ENCODE measurements around the gene HIRA. TPM values are rescaled to one million over a fixed set of nuclear protein-coding genes. Genes with fewer than 3 reads are reported as not detected.

The HIRA gene
- total and polyA plus RNA-seq, 9 of the 15 experiments (the other 6 are each of a cell fraction or from before 2014, with no cell fraction given), result 0.96 to 132 (median 58.4) TPM

DNA sequence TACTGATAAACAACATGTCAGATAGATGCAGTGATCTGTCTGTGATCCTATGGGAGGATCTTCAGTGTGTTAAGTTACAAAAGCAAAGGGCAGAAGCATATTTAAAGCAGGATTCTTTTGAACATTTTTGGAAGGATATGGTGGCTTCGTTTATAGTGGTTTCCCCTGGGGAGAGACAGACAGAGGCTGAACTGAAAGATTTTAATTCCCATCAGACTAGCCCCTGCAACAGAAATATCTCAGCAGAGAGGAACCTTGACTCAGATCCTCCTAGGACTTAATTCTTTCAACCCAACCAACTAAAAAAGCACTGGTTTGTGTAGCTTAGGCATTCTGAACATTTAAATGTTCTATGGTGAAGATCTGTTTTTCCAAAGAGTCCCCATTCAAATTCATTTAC is 145.7 kb downstream of the HIRA start:
- in situ Hi-C loops (cut with MboI) (no loop called here), intact Hi-C loops (cut with micrococcal nuclease) (no loop called here)
- TF ChIP-seq KHSRP (IDR thresholded peaks at IDR 0.05), result no peak
- TF ChIP-seq, protein P1, sequence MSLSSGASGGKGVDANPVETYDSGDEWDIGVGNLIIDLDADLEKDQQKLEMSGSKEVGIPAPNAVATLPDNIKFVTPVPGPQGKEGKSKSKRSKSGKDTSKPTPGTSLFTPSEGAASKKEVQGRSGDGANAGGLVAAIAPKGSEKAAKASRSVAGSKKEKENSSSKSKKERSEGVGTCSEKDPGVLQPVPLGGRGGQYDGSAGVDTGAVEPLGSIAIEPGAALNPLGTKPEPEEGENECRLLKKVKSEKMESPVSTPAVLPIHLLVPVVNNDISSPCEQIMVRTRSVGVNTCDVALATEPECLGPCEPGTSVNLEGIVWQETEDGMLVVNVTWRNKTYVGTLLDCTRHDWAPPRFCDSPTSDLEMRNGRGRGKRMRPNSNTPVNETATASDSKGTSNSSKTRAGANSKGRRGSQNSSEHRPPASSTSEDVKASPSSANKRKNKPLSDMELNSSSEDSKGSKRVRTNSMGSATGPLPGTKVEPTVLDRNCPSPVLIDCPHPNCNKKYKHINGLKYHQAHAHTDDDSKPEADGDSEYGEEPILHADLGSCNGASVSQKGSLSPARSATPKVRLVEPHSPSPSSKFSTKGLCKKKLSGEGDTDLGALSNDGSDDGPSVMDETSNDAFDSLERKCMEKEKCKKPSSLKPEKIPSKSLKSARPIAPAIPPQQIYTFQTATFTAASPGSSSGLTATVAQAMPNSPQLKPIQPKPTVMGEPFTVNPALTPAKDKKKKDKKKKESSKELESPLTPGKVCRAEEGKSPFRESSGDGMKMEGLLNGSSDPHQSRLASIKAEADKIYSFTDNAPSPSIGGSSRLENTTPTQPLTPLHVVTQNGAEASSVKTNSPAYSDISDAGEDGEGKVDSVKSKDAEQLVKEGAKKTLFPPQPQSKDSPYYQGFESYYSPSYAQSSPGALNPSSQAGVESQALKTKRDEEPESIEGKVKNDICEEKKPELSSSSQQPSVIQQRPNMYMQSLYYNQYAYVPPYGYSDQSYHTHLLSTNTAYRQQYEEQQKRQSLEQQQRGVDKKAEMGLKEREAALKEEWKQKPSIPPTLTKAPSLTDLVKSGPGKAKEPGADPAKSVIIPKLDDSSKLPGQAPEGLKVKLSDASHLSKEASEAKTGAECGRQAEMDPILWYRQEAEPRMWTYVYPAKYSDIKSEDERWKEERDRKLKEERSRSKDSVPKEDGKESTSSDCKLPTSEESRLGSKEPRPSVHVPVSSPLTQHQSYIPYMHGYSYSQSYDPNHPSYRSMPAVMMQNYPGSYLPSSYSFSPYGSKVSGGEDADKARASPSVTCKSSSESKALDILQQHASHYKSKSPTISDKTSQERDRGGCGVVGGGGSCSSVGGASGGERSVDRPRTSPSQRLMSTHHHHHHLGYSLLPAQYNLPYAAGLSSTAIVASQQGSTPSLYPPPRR (CRISPR knock-in tag; IDR thresholded peaks at IDR 0.05; ENCODE audit: borderline replicate concordance), result 0 out of 2 replicates have a peak, but pooled peaks have one; percentile 48
- no peak overlapping the region for H3K4me2 ChIP-seq (ENCODE audit: insufficient read depth, low read length)
- DNase-seq (ENCODE audit: extremely low read depth in 1 of 4, low spot score in 3 of 4) (no peak), FAIRE-seq (no peak), ATAC-seq (no peak)
- no peak overlapping the region for H2AFZ ChIP-seq (ENCODE audit: low read depth, low read length)
- H3K4me3 ChIP-seq, result no peak overlapping the region
- no peaks in the 10 kb centered on the region for H3K36me3 ChIP-seq (ENCODE audit: control insufficient read depth, insufficient read depth, low read length)
- H3K4me1 ChIP-seq (replicated peaks in 1 of 2; ENCODE audit: control insufficient read depth in 2 of 2, insufficient read depth in 2 of 2, low read length in 2 of 2), result peaks cover 5 to 12% of the 10 kb centered on the region in 2 experiments; a peak in 4 of 5 replicates
- ChIA-PET CTCF (ENCODE audit: low intra/inter-chr PET ratio) (no interaction called here), POLR2A (interaction anchor here (0.6 to 3.2 kb wide), 7 partner anchors 9 to 221 kb away, joined by 3 to 18 read pairs (median 6); partner anchors contain the start of gene SLC25A1)
- H3K9me3 ChIP-seq (replicated peaks; ENCODE audit: control insufficient read depth, insufficient read depth, low read depth, low read length), result no peaks in the 10 kb centered on the region
- no peak overlapping the region for H3K27ac ChIP-seq (ENCODE audit: extremely low read depth, low read depth, low read length)
- peaks cover 31 to 36% of the 10 kb centered on the region in 2 experiments; a peak in 4 of 5 replicates for H3K27me3 ChIP-seq (ENCODE audit: control insufficient read depth in 2 of 2, insufficient read depth in 2 of 2, low read length in 2 of 2)
- H3K9ac ChIP-seq (ENCODE audit: insufficient read depth in 1 of 2, low read depth in 2 of 2, low read length in 2 of 2), result no peak overlapping the region
- H4K20me1 ChIP-seq (replicated peaks; ENCODE audit: control insufficient read depth, insufficient read depth, low read length), result peaks cover 18% of the 10 kb centered on the region
- H3K79me2 ChIP-seq (ENCODE audit: control insufficient read depth, insufficient read depth, low read length), result no peaks in the 10 kb centered on the region
- peaks cover 5% of the 10 kb centered on the region for H3K9me1 ChIP-seq (ENCODE audit: control insufficient read depth, insufficient read depth, low read length)
- WGBS (ENCODE audit: insufficient coverage, low coverage, missing lambda C conversion rate), result 5% methylated on average over 1 of the region's 1 CpG
- BruUV-seq (replicated peaks), result no TSS peak

Small RNA genes within 50 kb of the gene (small RNA-seq; reads per million reads assigned to genes)
- not detected for gene RN7SL168P

Other genes starting within 250 kb of the HIRA start
- gene CLTCL1, start 140.0 kb downstream of the HIRA start, total RNA-seq (2014; rRNA removed), result 4.3 and 5.4 TPM in 2 replicates
- gene CLTCL1, start 140.0 kb downstream of the HIRA start, total RNA-seq (2014; rRNA removed; fragmentation: Illumina TruSeq; extraction: Trizol), result 4.2 and 4.6 TPM in 2 replicates
- gene CLTCL1, start 140.0 kb downstream of the HIRA start, total RNA-seq (2015; rRNA removed; fragmentation: Illumina TruSeq; extraction: Trizol), result 3.6 and 4.5 TPM in 2 replicates
- 8.5 and 8.8 TPM in 2 replicates for gene CLTCL1, start 140.0 kb downstream of the HIRA start, total RNA-seq (2021)
- 11.7 and 17.0 TPM in 2 replicates for gene CLTCL1, start 140.0 kb downstream of the HIRA start, polyA plus RNA-seq (2011; rRNA removed)
- 4.3 and 5.0 TPM in 2 replicates for gene CLTCL1, start 140.0 kb downstream of the HIRA start, polyA plus RNA-seq (2014; fragmentation: Illumina TruSeq; extraction: Trizol)
- 1 to 10 TPM; 1.1 to 2.1 TPM for gene CLTCL1, start 140.0 kb downstream of the HIRA start, polyA plus RNA-seq (2014; fragmentation: Nextera tagmentation; extraction: Ambion mirVana)
- 5.8 and 8.8 TPM in 2 replicates for gene CLTCL1, start 140.0 kb downstream of the HIRA start, polyA plus RNA-seq (2014; rRNA removed)
- gene MRPL40, start 812 bp upstream of the HIRA start, total RNA-seq (2014; rRNA removed), result 160 and 182 TPM in 2 replicates
- 208 and 209 TPM in 2 replicates for gene MRPL40, start 812 bp upstream of the HIRA start, total RNA-seq (2014; rRNA removed; fragmentation: Illumina TruSeq; extraction: Trizol)
- gene MRPL40, start 812 bp upstream of the HIRA start, total RNA-seq (2015; rRNA removed; fragmentation: Illumina TruSeq; extraction: Trizol), result 181 and 198 TPM in 2 replicates
- gene MRPL40, start 812 bp upstream of the HIRA start, total RNA-seq (2021), result 132 and 144 TPM in 2 replicates
- 175 and 219 TPM in 2 replicates for gene MRPL40, start 812 bp upstream of the HIRA start, polyA plus RNA-seq (2011; rRNA removed)
- 197 and 237 TPM in 2 replicates for gene MRPL40, start 812 bp upstream of the HIRA start, polyA plus RNA-seq (2014; fragmentation: Illumina TruSeq; extraction: Trizol)
- gene MRPL40, start 812 bp upstream of the HIRA start, polyA plus RNA-seq (2014; fragmentation: Nextera tagmentation; extraction: Ambion mirVana), result 100 to 1,000 TPM; 601 to 652 TPM
- 223 TPM in 2 replicates for gene MRPL40, start 812 bp upstream of the HIRA start, polyA plus RNA-seq (2014; rRNA removed)
- 94.7 and 124 TPM in 2 replicates for gene C22orf39, start 16.0 kb upstream of the HIRA start, total RNA-seq (2014; rRNA removed)
- gene C22orf39, start 16.0 kb upstream of the HIRA start, total RNA-seq (2014; rRNA removed; fragmentation: Illumina TruSeq; extraction: Trizol), result 57.2 and 59.5 TPM in 2 replicates
- 61.3 and 63.2 TPM in 2 replicates for gene C22orf39, start 16.0 kb upstream of the HIRA start, total RNA-seq (2015; rRNA removed; fragmentation: Illumina TruSeq; extraction: Trizol)
- 66.8 and 68.0 TPM in 2 replicates for gene C22orf39, start 16.0 kb upstream of the HIRA start, total RNA-seq (2021)
- gene C22orf39, start 16.0 kb upstream of the HIRA start, polyA plus RNA-seq (2011; rRNA removed), result 139 and 244 TPM in 2 replicates
- gene C22orf39, start 16.0 kb upstream of the HIRA start, polyA plus RNA-seq (2014; fragmentation: Illumina TruSeq; extraction: Trizol), result 68.6 and 73.5 TPM in 2 replicates
- 10 to 100 TPM; 20.4 to 25.9 TPM for gene C22orf39, start 16.0 kb upstream of the HIRA start, polyA plus RNA-seq (2014; fragmentation: Nextera tagmentation; extraction: Ambion mirVana)
- gene C22orf39, start 16.0 kb upstream of the HIRA start, polyA plus RNA-seq (2014; rRNA removed), result 112 and 121 TPM in 2 replicates
- gene UFD1, start 47.5 kb upstream of the HIRA start, total RNA-seq (2014; rRNA removed), result 238 and 290 TPM in 2 replicates
- 361 and 365 TPM in 2 replicates for gene UFD1, start 47.5 kb upstream of the HIRA start, total RNA-seq (2014; rRNA removed; fragmentation: Illumina TruSeq; extraction: Trizol)
- gene UFD1, start 47.5 kb upstream of the HIRA start, total RNA-seq (2015; rRNA removed; fragmentation: Illumina TruSeq; extraction: Trizol), result 330 and 363 TPM in 2 replicates
- gene UFD1, start 47.5 kb upstream of the HIRA start, total RNA-seq (2021), result 284 and 307 TPM in 2 replicates
- gene UFD1, start 47.5 kb upstream of the HIRA start, polyA plus RNA-seq (2011; rRNA removed), result 428 and 564 TPM in 2 replicates
- 551 and 645 TPM in 2 replicates for gene UFD1, start 47.5 kb upstream of the HIRA start, polyA plus RNA-seq (2014; fragmentation: Illumina TruSeq; extraction: Trizol)
- gene UFD1, start 47.5 kb upstream of the HIRA start, polyA plus RNA-seq (2014; fragmentation: Nextera tagmentation; extraction: Ambion mirVana), result 100 to 1,000 TPM; 503 to 627 TPM
- 321 and 446 TPM in 2 replicates for gene UFD1, start 47.5 kb upstream of the HIRA start, polyA plus RNA-seq (2014; rRNA removed)
- 415 and 450 TPM in 2 replicates for gene CDC45, start 48.2 kb upstream of the HIRA start, total RNA-seq (2014; rRNA removed)
- gene CDC45, start 48.2 kb upstream of the HIRA start, total RNA-seq (2014; rRNA removed; fragmentation: Illumina TruSeq; extraction: Trizol), result 263 and 295 TPM in 2 replicates
- gene CDC45, start 48.2 kb upstream of the HIRA start, total RNA-seq (2015; rRNA removed; fragmentation: Illumina TruSeq; extraction: Trizol), result 239 and 251 TPM in 2 replicates
- 312 and 319 TPM in 2 replicates for gene CDC45, start 48.2 kb upstream of the HIRA start, total RNA-seq (2021)
- 580 and 584 TPM in 2 replicates for gene CDC45, start 48.2 kb upstream of the HIRA start, polyA plus RNA-seq (2011; rRNA removed)
- 412 and 430 TPM in 2 replicates for gene CDC45, start 48.2 kb upstream of the HIRA start, polyA plus RNA-seq (2014; fragmentation: Illumina TruSeq; extraction: Trizol)
- 100 to 1,000 TPM; 276 to 465 TPM for gene CDC45, start 48.2 kb upstream of the HIRA start, polyA plus RNA-seq (2014; fragmentation: Nextera tagmentation; extraction: Ambion mirVana)
- gene CDC45, start 48.2 kb upstream of the HIRA start, polyA plus RNA-seq (2014; rRNA removed), result 410 and 427 TPM in 2 replicates
- not detected in 2 replicates for gene CLDN5, start 92.7 kb upstream of the HIRA start, total RNA-seq (2014; rRNA removed)
- gene CLDN5, start 92.7 kb upstream of the HIRA start, total RNA-seq (2014; rRNA removed; fragmentation: Illumina TruSeq; extraction: Trizol), result not detected in 2 replicates
- gene CLDN5, start 92.7 kb upstream of the HIRA start, total RNA-seq (2015; rRNA removed; fragmentation: Illumina TruSeq; extraction: Trizol), result not detected in 2 replicates
- 0.16 and 0.20 TPM in 2 replicates for gene CLDN5, start 92.7 kb upstream of the HIRA start, total RNA-seq (2021)
- not detected in 2 replicates for gene CLDN5, start 92.7 kb upstream of the HIRA start, polyA plus RNA-seq (2011; rRNA removed)
- gene CLDN5, start 92.7 kb upstream of the HIRA start, polyA plus RNA-seq (2014; fragmentation: Illumina TruSeq; extraction: Trizol), result not detected in 2 replicates
- gene CLDN5, start 92.7 kb upstream of the HIRA start, polyA plus RNA-seq (2014; fragmentation: Nextera tagmentation; extraction: Ambion mirVana), result not detected
- not detected in 2 replicates for gene CLDN5, start 92.7 kb upstream of the HIRA start, polyA plus RNA-seq (2014; rRNA removed)